Measurements from ENCODE around the gene WWC1.
"Not testable (repeated sequence)": the region's sequence is repeated elsewhere in the genome, so short reads cannot be mapped to it uniquely, and the experiment has no call there.

The WWC1 gene

DNA sequence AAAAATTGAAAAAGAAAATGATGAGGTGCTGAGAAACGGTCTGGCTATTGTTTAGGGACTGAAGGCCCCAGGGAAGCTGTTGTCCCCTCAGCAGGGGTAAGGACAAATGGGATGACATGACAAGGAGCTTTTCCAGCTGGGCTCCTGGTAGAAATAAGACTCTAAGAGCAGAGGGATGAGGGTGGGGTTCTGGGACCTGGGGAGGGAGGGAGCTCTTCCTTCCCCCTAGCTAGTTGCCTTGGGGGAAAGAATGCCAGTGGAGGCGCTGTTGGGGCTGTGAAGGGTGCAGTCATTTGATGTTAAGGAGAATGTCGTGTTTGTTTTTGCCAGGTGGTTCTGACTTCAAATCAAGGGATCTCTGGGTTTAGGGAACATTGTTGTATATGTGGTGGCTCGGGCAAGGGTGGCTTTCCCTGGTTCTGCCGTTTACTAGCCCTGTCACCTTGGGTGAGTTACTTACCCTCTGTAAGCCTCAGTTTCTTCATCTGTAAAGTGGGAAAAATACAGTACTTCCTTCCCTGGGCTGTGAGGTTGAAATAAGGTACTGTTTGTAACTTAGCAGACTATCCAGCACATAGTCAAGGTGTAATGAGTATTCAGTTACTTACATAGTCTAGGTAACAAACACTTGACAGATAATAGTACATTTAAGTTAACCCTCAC is 47.8 kb downstream of the WWC1 start:
- DNase-seq = no peak

- DNase-seq = not testable (repeated sequence)
Measured at GRCh38 chr5:168339772-168340140, 48.3 kb downstream of the WWC1 start.

- no peak for DNase-seq
Measured at GRCh38 chr5:168340487-168340886, 49.0 kb downstream of the WWC1 start.

DNA sequence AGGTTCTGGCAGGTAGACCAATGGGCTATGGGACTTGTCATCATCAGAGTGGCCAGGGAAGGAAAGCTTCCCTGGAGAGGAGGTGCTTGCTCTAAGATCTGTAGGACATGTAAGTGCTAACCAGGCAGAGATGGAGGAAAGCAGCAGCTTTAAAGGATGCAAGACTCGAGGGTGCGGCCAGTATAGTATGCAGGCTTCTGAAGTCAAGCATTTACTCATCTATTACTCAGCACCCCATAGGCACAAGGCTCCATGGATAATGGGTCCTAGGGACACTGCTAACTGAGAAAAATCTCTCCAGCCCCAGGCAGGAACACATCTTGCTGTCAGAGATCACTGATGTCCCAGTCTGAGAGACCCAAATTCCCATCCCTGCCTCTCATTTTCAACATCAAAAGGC is 49.7 kb downstream of the WWC1 start:
- no peak for DNase-seq

- DNase-seq = no peak
Measured at GRCh38 chr5:168342151-168342825, 50.8 kb downstream of the WWC1 start.

DNA sequence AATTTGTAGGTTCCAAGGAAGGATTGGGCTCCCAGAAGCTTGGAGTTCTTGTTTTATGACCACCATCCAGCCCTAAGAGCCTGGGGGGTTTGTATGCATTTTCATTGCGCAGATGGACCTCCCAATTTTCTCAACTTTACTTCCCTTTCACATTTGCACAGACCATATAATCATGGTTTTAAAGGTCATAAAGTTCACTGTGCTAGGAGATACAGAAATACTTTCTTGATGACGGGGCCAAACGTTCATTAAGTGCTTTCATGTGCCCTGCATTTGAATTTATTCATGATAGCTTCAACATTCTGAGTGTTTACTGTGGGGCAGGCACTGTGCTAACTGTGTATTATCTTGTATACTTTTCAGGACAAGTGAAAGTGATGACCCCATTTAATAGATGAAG is 51.5 kb downstream of the WWC1 start:
- no peak for DNase-seq

- no peak for DNase-seq
Measured at GRCh38 chr5:168346417-168346816, 55.0 kb downstream of the WWC1 start.

DNA sequence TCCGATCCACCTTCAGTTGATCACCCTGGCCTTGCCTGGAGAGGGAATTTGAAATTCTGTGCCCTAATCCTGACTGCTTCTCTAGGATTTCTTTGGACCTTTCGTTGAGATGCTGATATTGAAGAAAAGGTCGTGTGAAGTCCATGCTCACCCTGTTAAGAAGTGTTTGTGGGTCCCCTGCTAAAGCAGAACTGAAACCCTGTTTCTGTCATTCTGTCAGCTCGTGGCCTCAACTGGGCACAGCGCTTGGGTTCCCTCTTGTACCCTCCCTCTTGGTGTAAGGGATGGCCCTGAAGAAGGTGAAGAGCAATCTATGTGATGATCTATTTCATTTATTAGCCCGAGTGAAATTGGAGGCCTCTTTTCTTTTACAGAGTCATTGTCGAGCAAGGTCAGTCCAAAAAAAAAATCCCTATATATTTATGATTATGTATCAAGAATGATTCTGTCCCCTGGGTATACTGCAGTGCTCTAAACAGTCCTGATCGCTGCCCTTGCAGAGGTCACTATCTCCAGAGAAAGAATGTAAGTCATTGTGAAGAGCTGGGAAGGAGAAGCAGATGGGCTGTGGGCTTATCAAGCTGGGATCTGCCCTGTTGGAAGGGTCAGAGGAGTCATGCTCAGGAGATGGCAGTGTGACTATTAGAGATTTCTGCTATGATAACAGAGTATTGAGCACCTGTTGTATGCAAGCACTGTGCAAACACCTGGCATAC is 56.1 kb downstream of the WWC1 start:
- DNase-seq = no peak

DNA sequence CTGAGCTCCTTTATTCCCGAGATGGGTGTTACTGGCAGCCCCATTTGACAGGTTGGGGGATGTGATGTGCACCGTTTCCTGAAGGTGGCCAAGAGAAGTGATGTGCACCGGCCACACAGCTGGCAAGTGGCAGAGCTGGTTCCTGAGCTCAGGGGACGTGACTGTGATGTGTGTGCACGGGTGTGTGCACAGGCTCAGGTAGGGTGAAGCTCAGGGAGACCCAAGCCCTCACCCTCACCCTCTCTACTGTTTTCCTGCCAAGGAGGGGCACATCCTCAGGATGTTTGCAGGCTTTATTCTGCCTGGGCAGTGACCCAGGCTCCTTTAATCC is 56.6 kb downstream of the WWC1 start:
- no peak for DNase-seq

DNA sequence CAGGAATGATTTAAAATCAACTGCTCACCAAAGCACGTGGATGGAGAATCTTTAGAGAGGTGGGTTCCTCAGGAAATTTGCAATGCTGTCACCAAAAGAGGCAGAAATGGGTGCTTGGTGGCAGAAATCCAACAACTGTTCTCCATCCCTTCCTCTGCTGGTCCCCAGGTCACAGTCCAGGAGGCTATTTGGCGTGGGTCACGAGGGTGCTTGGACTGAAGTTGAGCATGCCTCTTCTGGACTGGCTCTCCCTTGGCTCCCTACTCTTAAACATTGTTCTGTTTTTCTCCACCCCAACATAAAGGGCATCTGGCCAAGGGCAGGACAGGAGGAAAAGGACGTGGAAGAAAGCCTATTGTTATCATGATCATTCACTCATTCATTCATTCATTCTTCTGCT is 58.9 kb downstream of the WWC1 start:
- DNase-seq = no peak

GRCh38 chr5:168353216-168353957 is 61.9 kb downstream of the WWC1 start:
- DNase-seq = no peak

- no peak for DNase-seq
Measured at GRCh38 chr5:168354397-168354796, 63.0 kb downstream of the WWC1 start.

- no peak for DNase-seq
Measured at GRCh38 chr5:168356171-168356570, 64.7 kb downstream of the WWC1 start.

- DNase-seq = no peak
Measured at GRCh38 chr5:168356592-168356991, 65.1 kb downstream of the WWC1 start.

- no peak for DNase-seq
Measured at GRCh38 chr5:168357876-168358275, 66.4 kb downstream of the WWC1 start.

DNA sequence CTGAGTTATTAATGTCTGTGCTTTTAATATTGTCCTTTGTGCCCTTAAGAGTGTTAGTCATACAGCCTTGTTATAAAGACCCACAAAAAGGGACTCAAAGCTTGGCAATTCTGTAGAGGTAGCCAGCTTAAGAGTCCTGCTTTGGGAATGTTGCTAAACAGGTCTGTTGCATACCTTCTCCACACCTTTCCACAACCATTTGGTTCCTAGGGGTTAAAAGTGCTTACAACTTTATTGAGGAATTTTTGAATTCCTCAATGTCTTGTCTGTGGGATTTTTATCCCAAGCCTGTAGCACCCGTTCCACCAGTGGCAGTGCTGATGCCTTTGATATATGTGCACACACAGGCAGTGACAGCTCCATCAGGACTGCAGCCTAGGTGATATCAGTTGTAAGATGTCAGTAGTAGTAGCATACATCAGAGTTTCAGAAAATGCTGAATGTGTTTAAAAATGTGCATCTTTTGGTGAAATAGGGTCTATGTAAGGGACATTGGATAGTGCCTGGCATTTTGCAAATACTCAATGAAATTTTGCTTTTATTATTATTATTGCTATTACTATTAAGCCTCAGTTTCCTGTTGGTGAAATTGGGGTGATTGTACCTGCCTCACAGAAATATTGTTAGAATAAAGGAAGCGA is 68.5 kb downstream of the WWC1 start:
- no peak for DNase-seq

GRCh38 chr5:168360521-168361285 is 69.3 kb downstream of the WWC1 start:
- no peak for DNase-seq

- DNase-seq = no peak
Measured at GRCh38 chr5:168362097-168362885, 70.8 kb downstream of the WWC1 start.

GRCh38 chr5:168364151-168364661 is 72.8 kb downstream of the WWC1 start:
- no peak for DNase-seq

DNA sequence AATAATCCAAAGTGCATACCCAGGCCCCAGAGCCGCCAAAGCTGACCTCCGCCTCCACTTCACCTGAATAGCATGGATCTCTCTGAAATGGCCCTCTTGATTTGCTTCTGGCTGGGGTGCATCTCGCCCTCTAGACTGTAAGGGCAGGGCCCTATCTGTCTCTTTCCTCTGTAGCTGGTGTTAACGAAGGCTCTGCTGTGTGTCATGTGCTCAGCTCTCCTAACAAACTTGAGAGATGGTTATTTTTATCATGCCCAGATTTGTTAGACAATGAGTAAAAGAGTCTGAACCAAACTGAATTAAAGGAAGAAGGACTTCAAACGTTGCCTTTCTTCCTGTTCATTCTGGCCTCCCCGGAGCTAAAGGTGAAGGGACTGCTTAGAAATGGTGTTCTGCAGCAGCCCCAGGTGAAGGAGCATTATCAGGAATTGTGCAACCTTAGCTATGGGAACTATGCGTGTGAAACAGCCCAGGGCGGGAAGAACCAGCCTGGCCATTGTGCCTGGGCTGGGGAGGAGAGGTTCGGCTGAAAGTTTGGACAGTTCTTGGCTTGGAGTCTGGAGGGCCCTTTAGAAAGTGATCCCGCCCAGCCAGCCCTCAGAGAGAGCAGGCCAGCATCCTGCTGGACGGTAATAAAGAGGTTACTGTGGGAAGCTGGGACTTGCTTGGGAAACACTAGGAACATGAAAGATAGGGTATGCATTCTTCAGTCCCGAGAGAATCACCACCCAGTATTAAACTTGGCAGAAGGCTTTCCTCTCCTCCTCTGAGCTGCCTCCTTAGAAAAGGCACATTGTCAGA is 73.5 kb downstream of the WWC1 start:
- DNase-seq = no peak
